Camera-type eye (tissue), 1 donor: ENCODE results near the gene TDG. TPM values are rescaled to one million over a fixed set of nuclear protein-coding genes. Genes with fewer than 3 reads are reported as not detected.

Source experiments
- total RNA-seq: library from RNA; depleted of rRNA; stranded (reverse); fragments of >200 nt; gene quantifications from one replicate; pipeline ENCODE4 v1.2.3, GENCODE V29; 2014

Gene TDG
- total RNA-seq = 57.5 TPM

GRCh38 chr12:103965590-103966504, at the start of gene TDG:
TDG (plus strand) TSS chr12:103965872; CDS start chr12:103966038, 166 bp downstream.

DNA sequence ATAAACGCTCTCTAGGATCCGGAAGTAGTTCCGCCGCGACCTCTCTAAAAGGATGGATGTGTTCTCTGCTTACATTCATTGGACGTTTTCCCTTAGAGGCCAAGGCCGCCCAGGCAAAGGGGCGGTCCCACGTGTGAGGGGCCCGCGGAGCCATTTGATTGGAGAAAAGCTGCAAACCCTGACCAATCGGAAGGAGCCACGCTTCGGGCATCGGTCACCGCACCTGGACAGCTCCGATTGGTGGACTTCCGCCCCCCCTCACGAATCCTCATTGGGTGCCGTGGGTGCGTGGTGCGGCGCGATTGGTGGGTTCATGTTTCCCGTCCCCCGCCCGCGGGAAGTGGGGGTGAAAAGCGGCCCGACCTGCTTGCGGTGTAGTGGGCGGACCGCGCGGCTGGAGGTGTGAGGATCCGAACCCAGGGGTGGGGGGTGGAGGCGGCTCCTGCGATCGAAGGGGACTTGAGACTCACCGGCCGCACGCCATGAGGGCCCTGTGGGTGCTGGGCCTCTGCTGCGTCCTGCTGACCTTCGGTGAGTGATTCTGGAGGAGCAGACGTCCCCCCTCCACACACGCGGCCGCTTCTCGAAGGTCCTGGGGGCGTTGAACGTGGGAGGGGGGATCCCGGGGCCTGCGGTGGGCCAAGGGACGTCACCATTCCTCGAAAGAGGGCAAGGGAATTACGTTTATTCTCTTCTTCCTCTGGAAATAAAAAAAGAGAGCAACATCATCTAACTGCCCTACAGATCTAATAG, 35.5 kb upstream of the TDG start, which contains the start of gene HSP90B1:
HSP90B1 (plus strand) TSS at position 377 of the 753 bp plus-strand sequence; CDS start at position 483, 106 bp downstream.

Other genes with a start within 250 kb of the TDG start
- gene NT5DC3, start 124.6 kb upstream of the TDG start, total RNA-seq = 6.9 TPM
- gene HSP90B1, start 35.5 kb upstream of the TDG start, total RNA-seq = 391 TPM
- gene GLT8D2, start 84.3 kb downstream of the TDG start, total RNA-seq = 57.2 TPM
- gene HCFC2, start 98.7 kb downstream of the TDG start, total RNA-seq = 58.9 TPM
- 51.7 TPM for gene NFYB, start 172.3 kb downstream of the TDG start, total RNA-seq
- 66.8 TPM for gene TXNRD1, start 249.9 kb downstream of the TDG start, total RNA-seq